GM12865 (cell line): ENCODE measurements around the gene NDST1.

Source experiments
- DNase-seq: peaks from one replicate; pipeline ENCODE4 v3.0.0; 2010; ENCODE audit warnings: low read depth
- H3K4me3 ChIP-seq: 2 replicates; pipeline ENCODE4 v1.5.1; 2011; ENCODE audit warnings: mild to moderate bottlenecking, low read depth, low read length, control low read depth
- TF ChIP-seq, protein P1 (sequence below): IDR thresholded peaks from 2 replicates; pipeline ENCODE4 v1.5.1; 2011; ENCODE audit warnings: low read length, control low read depth, low read depth, inconsistent platforms; ENCODE audit not compliant: insufficient read depth; ENCODE audit errors: missing control alignments

NDST1 gene

GRCh38 chr5:150508828-150509227 lies 897 bp downstream of the NDST1 start:
- no peak overlapping the region for H3K4me3 ChIP-seq
- DNase-seq: no peak
- TF ChIP-seq, protein P1, sequence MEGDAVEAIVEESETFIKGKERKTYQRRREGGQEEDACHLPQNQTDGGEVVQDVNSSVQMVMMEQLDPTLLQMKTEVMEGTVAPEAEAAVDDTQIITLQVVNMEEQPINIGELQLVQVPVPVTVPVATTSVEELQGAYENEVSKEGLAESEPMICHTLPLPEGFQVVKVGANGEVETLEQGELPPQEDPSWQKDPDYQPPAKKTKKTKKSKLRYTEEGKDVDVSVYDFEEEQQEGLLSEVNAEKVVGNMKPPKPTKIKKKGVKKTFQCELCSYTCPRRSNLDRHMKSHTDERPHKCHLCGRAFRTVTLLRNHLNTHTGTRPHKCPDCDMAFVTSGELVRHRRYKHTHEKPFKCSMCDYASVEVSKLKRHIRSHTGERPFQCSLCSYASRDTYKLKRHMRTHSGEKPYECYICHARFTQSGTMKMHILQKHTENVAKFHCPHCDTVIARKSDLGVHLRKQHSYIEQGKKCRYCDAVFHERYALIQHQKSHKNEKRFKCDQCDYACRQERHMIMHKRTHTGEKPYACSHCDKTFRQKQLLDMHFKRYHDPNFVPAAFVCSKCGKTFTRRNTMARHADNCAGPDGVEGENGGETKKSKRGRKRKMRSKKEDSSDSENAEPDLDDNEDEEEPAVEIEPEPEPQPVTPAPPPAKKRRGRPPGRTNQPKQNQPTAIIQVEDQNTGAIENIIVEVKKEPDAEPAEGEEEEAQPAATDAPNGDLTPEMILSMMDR: no peak

DNA sequence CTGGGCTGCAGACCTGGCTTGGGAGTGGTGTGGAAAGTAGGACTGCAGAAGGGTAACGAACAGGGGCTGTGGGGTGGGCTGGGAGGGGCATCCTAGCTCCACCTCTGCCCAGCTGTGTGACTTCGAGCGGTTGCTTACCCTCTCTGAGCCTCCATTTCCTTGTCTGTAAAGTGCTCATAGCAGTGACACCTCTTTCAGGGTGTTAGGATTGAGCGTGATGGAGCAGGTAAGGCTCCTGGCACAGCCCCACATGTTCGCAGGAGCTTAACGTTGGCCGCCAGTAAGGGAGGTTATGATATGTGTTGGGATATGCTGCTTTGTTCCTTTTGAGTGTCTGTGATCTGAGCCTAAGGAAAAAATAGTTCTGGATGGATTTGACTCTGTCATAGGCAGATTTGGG lies 2.1 kb downstream of the NDST1 start:
- TF ChIP-seq, protein P1: no peak
- DNase-seq: no peak

DNA sequence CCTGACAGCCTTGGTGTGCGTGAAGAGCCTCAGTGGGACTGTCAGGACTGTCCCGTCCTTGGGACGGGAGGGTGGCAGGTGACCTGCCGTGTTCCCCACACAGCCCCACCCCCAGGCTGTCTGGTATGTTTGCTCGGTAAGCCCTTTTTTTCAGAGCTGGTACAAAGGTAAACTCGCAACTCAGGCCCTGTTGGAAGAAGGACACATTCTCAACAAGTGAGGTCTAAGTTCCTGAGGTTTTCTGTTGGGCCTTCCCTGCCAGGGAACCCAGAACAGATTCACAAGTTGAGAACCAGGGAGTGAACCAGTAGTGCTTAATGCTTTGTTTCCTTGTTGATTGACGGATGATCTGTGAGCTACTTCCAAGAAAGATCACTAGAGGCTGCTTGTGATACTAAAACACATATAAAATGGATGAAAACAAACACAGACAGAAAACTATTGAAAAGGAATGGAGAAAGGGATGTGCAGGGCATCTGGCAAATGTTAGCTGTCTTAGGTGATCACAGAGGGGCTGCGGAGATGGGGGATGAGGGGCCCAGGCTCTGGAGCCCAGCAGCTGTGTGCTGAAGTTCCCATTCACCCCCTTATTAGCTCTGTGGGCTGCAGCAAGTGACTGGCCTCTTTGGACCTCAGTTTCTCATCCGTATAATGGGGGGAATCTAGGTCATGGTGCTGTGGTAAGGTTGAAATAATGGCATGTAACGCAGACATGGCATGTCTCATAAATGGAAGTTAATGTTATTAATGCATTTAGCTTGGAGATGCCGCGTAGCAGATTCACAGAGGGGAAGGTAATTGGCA lies 2.7 kb downstream of the NDST1 start:
- H3K4me3 ChIP-seq: no peak overlapping the region
- no peak for DNase-seq
- TF ChIP-seq, protein P1: no peak

More for the DNA sequence above, 2.1 kb downstream of the NDST1 start:
- no peak overlapping the region for H3K4me3 ChIP-seq

GRCh38 chr5:150511578-150512367 lies 3.8 kb downstream of the NDST1 start:
- TF ChIP-seq, protein P1: no peak
- no peak for DNase-seq
- no peak overlapping the region for H3K4me3 ChIP-seq

DNA sequence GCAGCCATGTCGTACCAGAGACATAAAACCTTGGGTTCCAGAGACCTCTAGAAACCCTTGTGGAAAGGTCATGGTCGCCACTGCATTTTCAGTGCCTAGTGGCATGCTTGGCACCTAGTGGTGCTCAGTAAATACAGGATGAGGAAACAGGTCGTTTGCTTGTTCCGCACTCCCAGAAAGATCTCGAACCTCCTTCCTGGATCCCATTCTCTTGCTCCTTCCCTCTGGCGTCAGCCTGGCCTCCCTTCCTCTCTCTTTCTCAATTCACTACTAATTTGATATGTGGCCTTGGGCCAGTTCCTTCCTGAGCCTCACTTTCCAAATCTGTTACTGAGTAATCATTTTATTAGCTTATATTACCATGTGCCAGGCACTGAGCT lies 4.4 kb downstream of the NDST1 start:
- TF ChIP-seq, protein P1: no peak
- no peak overlapping the region for H3K4me3 ChIP-seq
- DNase-seq: no peak

GRCh38 chr5:150513375-150514309 lies 5.7 kb downstream of the NDST1 start:
- peak; percentile 42 for DNase-seq
- H3K4me3 ChIP-seq: no peak overlapping the region
- TF ChIP-seq, protein P1: peak; percentile 14
